ENCODE data around the gene VIPAS39.
"Not testable (repeated sequence)": the region's sequence is repeated elsewhere in the genome, so short reads cannot be mapped to it uniquely, and the experiment has no call there.

Gene VIPAS39

GRCh38 chr14:77416836-77417235, 40.6 kb downstream of the VIPAS39 start (continued):
- TF ChIP-seq ZNF518A (tag by site-specific recombination; conservative IDR thresholded peaks at IDR 0.05; ENCODE audit: low read depth), result no peak
- no peak for TF ChIP-seq ZNF391 (tag by site-specific recombination; IDR thresholded peaks at IDR 0.05; ENCODE audit: borderline replicate concordance, low read depth)
- TF ChIP-seq ZNF112 (tag by site-specific recombination; IDR thresholded peaks at IDR 0.05), result no peak
- TF ChIP-seq ZNF140 (tag by site-specific recombination; IDR thresholded peaks at IDR 0.05), result no peak
- TF ChIP-seq GLI2 (tag by site-specific recombination; IDR thresholded peaks at IDR 0.05; ENCODE audit: borderline replicate concordance, low read depth), result no peak
- no peak for TF ChIP-seq ZNF24 (tag by site-specific recombination; IDR thresholded peaks at IDR 0.05)
- TF ChIP-seq ZNF18 (tag by site-specific recombination; IDR thresholded peaks at IDR 0.05), result no peak
- TF ChIP-seq SETDB1 (IDR thresholded peaks at IDR 0.05; ENCODE audit: insufficient read length, low read length), result no peak
- no peak for TF ChIP-seq PBX3 (CRISPR knock-in tag; IDR thresholded peaks at IDR 0.05)

- H3K36me3 ChIP-seq (ENCODE audit: control insufficient read depth in 2 of 2, insufficient read depth in 1 of 2, low read length in 2 of 2); H3K4me3 ChIP-seq (ENCODE audit: low read depth, low read length); H3K9me3 ChIP-seq (ENCODE audit: control insufficient read depth, insufficient read depth, low read depth, low read length); CTCF ChIA-PET; H3K4me1 ChIP-seq (ENCODE audit: control insufficient read depth, insufficient read depth, low read length); H3K27ac ChIP-seq (ENCODE audit: extremely low read depth, low read depth, low read length): not testable (repeated sequence)
- POLR2A ChIA-PET, result interaction anchor here (1.0 kb wide), 1 partner anchor 95 kb away, joined by 3 read pairs; no protein-coding TSS in a partner anchor
Observed at GRCh38 chr14:77416098-77416497, 41.3 kb downstream of the VIPAS39 start.

GRCh38 chr14:77415403-77416030, 41.9 kb downstream of the VIPAS39 start:
- CTCF ChIA-PET, result not testable (repeated sequence)
- TF ChIP-seq ZFHX2 (tag by site-specific recombination; conservative IDR thresholded peaks at IDR 0.05), result 0 out of 2 replicates have a peak, but pooled peaks have one; percentile 16

GRCh38 chr14:77409131-77409533, 48.3 kb downstream of the VIPAS39 start:
- Histone ChIP-seq H3K36me3 (ENCODE audit: control insufficient read depth in 2 of 2, insufficient read depth in 1 of 2, low read length in 2 of 2) (no peaks in the 10 kb centered on the region), H3K9me3 (ENCODE audit: control insufficient read depth, insufficient read depth, low read depth, low read length) (no peaks in the 10 kb centered on the region), H3K27ac (ENCODE audit: extremely low read depth, low read depth, low read length) (no peak overlapping the region), H3K4me3 (ENCODE audit: low read depth, low read length) (no peak overlapping the region), H3K4me1 (ENCODE audit: control insufficient read depth, insufficient read depth, low read length) (no peaks in the 10 kb centered on the region)
- TF ChIP-seq ZNF704 (tag by site-specific recombination; IDR thresholded peaks at IDR 0.05), result no peak
- TF ChIP-seq YY2 (tag by site-specific recombination; IDR thresholded peaks at IDR 0.05), result peak; percentile 46
- ChIA-PET CTCF (interaction anchor here (0.6 to 1.0 kb wide), 3 partner anchors 11 to 256 kb away, joined by 3 to 6 read pairs (median 4); no protein-coding TSS in a partner anchor), POLR2A (no interaction called here)

More at GRCh38 chr14:77415403-77416030, 41.9 kb downstream of the VIPAS39 start:
- POLR2A ChIA-PET, result interaction anchor here (1.0 kb wide), 1 partner anchor 94 kb away, joined by 3 read pairs; no protein-coding TSS in a partner anchor
- H3K4me1 ChIP-seq (ENCODE audit: control insufficient read depth, insufficient read depth, low read length); H3K4me3 ChIP-seq (ENCODE audit: low read depth, low read length); H3K27ac ChIP-seq (ENCODE audit: extremely low read depth, low read depth, low read length); H3K36me3 ChIP-seq (ENCODE audit: control insufficient read depth in 2 of 2, insufficient read depth in 1 of 2, low read length in 2 of 2); H3K9me3 ChIP-seq (ENCODE audit: control insufficient read depth, insufficient read depth, low read depth, low read length): not testable (repeated sequence)

All from HEK293 (cell line).